AG09309 (cell line): ENCODE data around the gene MAN1C1.

Source experiments
- DNase-seq: peaks from one replicate; pipeline ENCODE4 v3.0.0-alpha.2; 2010; ENCODE audit warnings: low read depth
- H3K4me3 ChIP-seq: 2 replicates; pipeline ENCODE4 v1.5.1; 2011; ENCODE audit warnings: mild to moderate bottlenecking, low read depth, low read length, moderate library complexity; ENCODE audit not compliant: control insufficient read depth
- CTCF ChIP-seq: IDR thresholded peaks from 2 replicates; pipeline ENCODE4 v1.5.1; 2011; ENCODE audit warnings: mild to moderate bottlenecking, low read depth, low read length, inconsistent platforms; ENCODE audit not compliant: insufficient read depth, control insufficient read depth; ENCODE audit errors: missing control alignments

The MAN1C1 gene

GRCh38 chr1:25619101-25619890, 2.7 kb downstream of the MAN1C1 start:
- DNase-seq, result no peak
- peak; percentile 76 for TF ChIP-seq CTCF
- no peak overlapping the region for H3K4me3 ChIP-seq

GRCh38 chr1:25620211-25620610, 3.6 kb downstream of the MAN1C1 start:
- no peak for TF ChIP-seq CTCF
- no peak for DNase-seq
- H3K4me3 ChIP-seq, result no peak overlapping the region

- no peak overlapping the region for H3K4me3 ChIP-seq
- TF ChIP-seq CTCF, result no peak
Measured at GRCh38 chr1:25620701-25621350, 4.2 kb downstream of the MAN1C1 start.

GRCh38 chr1:25621876-25622275, 5.3 kb downstream of the MAN1C1 start:
- H3K4me3 ChIP-seq, result no peak overlapping the region
- no peak for TF ChIP-seq CTCF
- no peak for DNase-seq

More at GRCh38 chr1:25620701-25621350, 4.2 kb downstream of the MAN1C1 start:
- no peak for DNase-seq

- no peak for DNase-seq
- no peak overlapping the region for H3K4me3 ChIP-seq
- no peak for TF ChIP-seq CTCF
Measured at GRCh38 chr1:25622531-25622930, 5.9 kb downstream of the MAN1C1 start.

- no peak for DNase-seq
- no peak overlapping the region for H3K4me3 ChIP-seq
- no peak for TF ChIP-seq CTCF
Measured at GRCh38 chr1:25623007-25623406, 6.4 kb downstream of the MAN1C1 start.
